NCI-H128 (cell line): ENCODE data around the gene ARHGAP26.
"Not testable (repeated sequence)": the region's sequence is repeated elsewhere in the genome, so short reads cannot be mapped to it uniquely, and the experiment has no call there.

Experiments used
- DNase-seq: peaks from one replicate; lab custom pipeline; 2025; ENCODE audit not compliant: unreplicated experiment; lab: John Stamatoyannopoulos, UW

ARHGAP26 gene

DNA sequence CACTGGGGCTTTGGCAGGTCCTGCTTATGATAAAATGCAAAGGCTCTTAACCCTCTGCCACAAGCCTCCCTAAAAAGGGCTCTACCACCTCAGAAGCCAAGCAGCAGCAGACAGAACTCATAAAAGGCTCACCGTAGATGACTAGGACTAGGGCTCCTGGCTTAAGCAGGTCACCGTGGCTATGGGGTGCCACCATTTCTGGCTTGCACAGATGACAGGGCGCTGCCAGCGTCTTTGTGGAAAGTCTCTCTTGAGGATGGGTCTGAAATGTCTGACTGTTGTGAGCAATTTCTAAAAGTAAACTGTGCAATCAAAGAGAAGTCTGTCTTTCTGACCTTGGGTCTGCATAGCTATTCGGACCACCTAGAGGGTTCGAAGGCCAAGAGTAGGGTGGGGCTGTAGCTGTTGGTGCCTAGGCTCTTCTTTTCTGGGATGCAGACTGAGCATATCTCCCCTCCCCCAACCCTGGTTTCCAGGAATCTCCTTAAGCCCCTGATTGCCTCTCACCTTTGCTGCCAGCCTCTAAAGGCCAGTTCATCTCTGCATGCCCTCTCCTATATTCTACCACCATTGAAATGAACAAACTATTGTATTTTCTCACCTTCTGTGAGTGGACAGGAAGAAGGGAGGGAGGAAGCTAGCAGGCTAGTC lies 307.4 kb downstream of the ARHGAP26 start:
- no peak for DNase-seq

DNA sequence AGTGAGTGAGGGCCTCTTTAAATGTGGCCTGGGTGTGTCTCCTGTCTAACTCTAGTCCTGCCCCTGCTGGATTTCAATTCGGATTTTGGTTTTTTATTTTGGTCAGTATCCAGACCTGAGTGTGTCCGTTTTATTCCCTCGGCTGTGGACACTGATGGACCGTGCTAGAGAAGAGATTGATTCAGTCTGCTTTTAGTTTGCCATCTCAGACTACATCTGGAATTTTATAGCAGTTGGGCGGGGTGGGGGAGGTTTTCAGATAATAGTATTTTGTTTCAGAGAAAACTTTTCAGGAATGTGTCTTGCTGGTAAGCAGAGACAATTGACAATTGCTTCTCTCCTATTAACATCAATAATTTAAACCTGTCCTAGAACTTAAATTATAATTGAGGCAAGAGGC lies 308.1 kb downstream of the ARHGAP26 start:
- no peak for DNase-seq

DNA sequence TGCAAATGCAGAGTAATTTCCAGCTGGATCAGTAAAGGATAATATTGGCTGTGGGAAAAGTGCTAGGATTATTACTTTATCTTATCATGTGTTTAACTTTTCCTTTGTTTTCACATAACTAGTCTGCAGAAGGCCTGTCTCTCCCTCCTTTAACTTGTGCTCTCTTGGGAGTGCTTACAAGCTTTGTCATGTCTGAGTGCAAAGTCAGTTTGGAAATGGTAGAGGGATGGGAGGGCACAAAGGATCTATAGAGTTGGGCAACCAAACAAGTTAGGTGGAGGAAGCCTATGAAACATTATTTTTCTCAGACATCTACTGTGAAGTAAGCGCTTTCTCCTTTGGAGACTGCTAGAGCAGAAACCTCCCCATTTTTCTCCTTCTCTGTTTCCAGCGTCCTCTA lies 308.8 kb downstream of the ARHGAP26 start:
- no peak for DNase-seq

DNA sequence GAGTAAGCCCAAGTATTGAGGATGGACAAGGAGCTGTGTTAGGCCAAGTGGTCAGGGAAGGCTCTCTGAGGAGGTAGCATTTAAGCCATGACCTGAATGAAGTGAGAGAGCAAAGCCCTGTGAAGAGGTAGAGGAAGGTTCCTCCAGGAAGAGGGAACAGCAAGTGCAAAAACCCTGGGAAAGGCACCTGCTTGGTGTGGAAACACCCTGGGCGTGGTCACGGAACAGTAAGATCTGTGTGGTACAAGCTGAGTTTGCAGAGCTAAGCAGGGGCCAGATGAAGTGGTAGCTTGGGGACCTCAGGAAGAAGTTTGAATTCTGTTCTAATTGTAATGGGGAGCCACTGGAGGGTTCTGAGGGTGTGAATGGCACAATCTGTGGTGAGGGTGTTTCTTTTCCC lies 310.2 kb downstream of the ARHGAP26 start:
- DNase-seq, result no peak

DNA sequence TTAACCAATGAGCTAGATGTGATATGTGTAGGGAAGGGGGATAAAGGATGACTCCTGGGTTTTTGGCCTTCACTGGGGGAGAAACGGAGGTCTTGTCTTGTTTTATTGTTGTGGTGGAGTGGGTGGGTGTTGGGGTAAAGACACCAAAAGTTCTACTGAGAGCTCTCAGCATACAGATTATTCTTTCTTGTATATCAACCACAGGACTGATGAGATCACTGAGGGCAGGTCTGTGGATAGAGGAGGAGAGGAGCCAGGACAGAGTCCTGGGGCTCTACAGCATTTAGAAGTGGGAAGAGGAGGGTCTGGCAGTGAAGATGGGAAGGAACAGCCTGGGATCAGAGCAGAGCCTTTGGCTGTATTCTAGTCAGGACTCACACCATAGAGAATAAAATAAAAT lies 310.8 kb downstream of the ARHGAP26 start:
- no peak for DNase-seq

DNA sequence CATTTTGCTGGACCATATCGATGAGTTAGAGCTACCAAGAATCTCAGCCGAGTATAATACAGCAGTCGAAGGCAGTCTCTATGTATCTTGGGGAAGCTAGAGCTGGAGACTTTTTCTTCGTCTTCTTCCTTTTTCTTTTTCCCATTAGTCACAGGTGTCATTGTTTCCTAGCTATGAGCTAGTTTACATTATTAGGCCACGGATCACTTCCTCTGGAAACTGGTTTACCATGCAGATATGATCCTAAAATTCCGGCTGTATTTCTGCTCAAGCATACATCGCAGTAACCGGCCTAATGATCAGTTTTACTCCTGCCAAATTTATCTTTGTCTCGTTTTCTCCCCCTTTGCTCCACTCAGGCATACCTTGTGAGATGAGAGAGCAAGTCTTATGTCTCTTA lies 312.8 kb downstream of the ARHGAP26 start:
- DNase-seq, result no peak

DNA sequence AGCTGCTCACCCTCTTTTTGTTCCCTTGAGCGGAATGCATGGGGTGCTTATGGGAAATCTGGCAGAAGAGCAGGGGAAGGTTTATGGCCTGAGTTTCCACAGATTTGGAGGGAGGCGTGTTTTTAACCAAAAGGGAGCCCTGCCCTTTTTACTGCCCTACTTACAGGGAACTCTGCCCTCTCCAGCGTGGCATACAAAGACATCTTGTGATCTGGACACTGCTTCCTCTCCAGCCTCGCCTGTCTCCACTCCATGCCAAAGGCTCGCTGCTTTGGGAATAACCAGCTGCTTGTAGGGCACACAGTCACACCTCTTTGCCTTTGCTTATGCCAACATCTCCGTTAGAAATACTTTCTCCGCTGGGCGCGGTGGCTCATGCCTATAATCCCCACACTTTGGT lies 314.2 kb downstream of the ARHGAP26 start:
- DNase-seq, result no peak

DNA sequence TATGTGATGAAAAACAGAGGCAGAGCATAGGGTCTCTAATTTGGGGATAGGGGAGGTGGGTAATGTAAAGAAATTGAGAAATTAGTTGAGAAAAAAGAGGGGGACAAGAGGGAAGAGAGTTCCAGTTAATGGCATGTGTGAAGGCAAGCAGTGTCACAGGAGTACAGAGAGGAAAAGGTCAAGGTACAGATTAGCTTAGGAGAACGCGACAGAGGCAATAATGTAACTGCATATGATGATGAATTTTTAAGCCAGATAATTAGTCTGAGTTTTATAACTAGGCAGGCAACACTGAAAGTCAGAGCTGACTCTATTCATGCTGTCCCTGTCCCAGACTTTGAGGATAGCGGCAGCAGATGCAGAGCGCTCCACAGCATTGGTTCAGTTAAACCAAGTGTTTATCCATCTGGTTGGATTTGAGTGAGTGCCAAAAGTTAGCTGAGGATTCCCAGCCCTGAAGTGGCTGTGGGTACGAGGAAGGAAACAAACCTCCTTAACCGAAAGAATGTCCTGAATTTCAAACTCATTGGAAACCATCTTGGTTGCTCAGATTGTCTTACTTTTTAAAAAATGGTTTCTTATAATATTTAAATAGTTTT lies 315.2 kb downstream of the ARHGAP26 start:
- no peak for DNase-seq

DNA sequence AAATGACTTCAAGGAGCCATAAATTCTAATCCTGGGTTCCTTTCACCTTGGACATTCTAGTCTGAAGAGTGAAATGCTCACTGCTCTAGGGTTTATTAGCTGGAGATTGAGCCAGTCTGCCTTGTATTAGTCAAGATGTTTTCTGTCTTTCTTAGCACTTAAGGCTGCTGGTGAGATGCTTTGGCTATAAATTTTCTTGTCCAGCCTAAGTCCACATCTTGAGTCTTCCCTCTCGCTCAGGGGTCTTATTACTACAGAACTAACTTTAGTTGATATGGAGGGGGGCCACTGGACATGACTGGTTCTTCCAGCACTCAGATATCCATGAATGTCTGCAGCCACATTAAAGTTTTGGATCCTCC lies 316.4 kb downstream of the ARHGAP26 start:
- DNase-seq, result no peak

DNA sequence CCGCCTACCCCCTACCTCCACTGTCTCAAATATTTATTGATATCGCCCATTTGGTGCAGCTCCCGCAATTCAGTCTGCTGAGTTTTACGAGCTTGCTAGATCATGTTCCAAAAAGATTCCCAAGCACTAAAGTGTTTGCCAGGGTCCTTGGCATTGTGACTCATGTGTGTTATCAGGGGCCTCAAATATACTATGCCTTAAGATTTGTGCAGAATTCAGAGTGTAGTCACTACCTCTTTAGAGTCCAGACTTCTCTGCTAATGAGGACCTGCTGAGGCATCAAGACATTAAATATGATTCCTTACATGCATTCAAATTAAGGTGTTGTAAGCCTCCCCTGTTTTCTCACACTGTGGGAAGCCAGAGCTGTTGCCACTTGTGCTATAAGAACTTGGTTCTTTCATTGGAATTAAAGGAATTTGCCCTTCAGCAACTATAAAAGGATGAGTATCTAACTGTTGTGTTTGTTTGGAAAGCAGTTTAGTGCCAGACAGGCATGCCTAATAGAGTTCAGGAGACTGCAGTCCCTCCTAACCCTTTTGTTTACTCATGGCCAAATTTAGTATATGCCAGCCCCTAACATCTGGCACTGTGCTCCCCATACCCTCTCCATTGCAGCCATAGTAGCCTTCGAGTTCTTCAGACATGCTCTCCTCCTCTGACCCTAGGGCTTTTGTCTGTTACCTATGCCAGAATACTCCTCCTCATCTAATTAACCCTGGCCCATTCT lies 316.9 kb downstream of the ARHGAP26 start:
- no peak for DNase-seq

DNA sequence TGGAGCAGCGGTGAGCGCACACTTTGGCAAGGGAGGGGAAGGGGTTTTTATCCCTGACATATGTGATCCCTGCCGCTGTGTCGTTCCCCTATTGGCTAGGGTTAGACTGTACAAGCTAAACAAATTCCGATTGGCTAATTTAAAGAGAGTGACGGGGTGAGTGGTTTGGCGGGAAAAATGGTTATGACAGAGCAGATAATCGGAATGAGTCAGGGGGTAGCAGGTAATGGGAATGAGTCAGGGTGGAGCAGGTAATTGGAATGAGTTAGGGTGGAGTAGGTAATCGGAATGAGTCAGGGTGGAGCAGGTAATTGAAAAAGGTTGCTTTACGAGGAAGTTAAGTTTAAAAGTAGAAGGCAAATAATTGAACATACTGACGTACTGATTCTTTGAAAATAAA lies 318.5 kb downstream of the ARHGAP26 start:
- DNase-seq, result not testable (repeated sequence)

DNA sequence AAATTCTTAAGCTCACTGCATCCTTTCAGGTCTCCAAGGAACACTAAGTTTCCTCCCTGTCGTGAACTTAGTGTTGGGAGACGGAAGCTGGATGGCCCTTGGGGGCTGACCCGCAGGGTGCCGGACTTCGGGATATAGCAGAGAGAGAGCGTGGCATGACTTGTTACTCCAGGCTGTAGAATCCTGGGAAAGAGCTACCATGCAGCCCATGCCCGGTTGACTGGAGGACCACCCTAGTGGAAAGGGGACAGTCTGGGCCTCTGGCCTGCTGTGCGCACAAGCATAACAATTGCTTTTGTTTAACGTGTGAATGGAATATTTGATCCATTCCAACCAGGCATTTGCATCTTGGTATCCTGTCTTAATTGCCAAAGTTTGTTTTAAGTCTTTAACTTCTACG lies 319.9 kb downstream of the ARHGAP26 start:
- DNase-seq, result not testable (repeated sequence)

DNA sequence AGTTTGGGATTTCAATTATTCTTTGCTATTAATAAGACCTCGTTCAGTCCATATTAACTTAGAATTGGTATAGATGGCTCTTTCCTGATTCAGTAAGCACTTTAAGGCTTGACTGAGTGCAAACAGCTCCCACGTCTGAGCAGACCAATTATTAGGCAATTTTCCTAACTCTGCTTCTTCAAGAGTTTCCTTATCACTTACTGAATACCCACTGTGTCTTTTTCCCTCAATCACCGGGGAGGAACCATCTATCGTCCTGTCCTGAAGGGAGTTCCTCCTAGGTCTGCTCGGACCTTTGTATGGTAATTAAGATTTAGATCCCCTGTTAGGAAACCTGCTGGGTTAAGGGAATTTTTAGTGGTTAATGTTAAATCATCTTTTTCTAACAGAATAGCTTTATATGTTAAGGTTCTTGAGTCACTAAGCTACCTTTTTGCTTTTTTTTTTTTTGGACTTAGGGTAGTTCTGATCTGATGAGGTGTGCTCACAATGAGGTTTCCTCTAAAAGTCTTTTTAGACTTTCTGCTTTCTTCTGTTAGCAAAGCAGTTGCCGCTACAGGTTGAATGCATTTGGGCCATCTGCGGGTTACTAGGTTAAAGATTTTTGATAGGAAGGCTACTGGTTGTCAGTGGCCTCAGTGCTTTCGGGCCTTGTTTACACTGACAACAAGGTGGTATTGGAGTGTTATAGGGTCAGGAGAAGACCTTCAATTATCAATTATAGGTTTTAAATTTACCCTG lies 322.7 kb downstream of the ARHGAP26 start:
- not testable (repeated sequence) for DNase-seq

DNA sequence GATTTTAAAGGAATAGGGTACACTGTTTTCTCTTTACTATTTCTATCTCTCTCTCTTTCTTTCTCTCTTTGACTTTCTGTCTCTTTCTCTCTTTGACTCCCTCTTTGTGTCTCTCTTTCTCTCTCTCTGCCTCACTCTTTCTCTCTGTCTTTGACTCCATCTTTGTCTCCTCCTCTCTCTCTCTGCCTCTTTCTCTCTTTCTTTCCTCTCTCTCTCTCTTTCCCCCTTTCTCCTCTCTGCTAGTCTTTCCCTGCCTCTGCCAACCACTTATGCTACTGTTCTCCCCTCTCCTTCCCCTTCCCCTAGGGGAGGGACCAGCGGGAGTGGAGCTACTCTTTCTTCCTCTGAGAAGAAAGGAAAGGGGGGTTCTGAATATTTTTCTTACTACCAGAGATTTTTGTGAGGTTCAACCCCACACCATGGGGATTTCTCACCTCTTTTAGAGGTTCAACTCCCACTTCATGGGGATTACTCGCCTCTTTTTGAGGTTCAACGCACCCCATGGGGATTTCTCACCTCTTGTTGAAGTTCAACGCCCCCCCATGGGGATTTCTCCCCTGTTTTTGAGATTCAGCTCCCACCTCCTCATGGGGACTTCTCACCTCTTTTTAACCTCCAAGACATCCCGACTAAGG lies 323.4 kb downstream of the ARHGAP26 start:
- no peak for DNase-seq

DNA sequence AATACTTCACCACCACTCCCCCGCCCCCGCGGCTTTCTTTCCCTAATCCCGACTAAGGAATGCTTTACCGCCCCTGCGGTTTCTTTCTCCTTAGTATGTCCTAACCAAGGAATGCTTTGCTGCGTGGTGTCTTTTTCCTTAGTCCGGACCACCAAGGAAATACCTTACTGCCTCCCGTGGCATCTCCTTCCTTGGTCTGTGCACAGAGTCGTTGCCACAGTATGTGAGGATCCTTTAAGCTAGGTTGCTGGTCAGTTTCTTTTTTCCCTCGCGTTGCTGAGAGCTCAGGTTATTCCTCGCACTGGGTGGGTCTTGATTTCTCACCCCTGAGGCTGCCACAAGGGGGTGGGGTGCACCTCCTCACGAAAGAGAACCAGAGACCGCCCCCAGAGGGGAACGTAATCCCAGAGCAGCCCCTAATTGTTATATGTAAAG lies 323.9 kb downstream of the ARHGAP26 start:
- no peak for DNase-seq

DNA sequence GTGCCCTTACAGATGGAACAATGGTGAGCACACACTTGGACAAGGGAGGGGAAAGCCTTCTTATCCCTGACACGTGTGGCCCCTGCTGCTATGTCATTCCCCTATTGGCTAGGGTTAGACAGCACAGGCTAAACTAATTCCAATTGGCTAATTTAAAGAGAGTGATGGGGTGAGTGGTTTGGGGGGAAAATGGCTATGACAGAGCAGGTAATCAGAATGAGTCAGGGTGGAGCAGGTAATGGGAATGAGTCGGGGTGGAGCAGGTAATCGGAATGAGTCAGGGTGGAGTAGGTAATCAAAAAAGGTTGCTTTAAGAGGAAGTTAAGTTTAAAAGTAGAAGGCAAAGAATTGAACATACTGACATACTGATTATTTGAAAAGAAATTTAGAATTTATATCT lies 324.4 kb downstream of the ARHGAP26 start:
- not testable (repeated sequence) for DNase-seq

DNA sequence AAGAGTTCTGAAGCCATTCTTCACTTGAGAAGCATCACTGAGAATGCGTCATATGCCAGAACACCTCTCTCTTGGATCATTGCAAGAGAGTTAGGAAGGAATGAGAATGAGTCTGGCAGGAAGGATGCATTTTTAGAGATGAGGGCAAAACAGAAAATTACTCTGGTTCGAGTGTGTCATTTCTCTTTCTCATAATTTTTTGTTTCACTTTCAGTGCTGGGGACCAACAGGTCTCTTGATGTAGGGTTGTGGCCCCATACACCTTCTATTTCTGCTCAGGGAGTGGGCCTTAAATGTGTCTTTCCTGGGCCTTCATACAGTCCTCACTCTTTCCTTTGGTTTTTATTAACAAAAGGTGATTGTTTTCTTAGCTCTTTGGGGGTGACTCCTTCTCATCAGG lies 330.9 kb downstream of the ARHGAP26 start:
- DNase-seq, result no peak

DNA sequence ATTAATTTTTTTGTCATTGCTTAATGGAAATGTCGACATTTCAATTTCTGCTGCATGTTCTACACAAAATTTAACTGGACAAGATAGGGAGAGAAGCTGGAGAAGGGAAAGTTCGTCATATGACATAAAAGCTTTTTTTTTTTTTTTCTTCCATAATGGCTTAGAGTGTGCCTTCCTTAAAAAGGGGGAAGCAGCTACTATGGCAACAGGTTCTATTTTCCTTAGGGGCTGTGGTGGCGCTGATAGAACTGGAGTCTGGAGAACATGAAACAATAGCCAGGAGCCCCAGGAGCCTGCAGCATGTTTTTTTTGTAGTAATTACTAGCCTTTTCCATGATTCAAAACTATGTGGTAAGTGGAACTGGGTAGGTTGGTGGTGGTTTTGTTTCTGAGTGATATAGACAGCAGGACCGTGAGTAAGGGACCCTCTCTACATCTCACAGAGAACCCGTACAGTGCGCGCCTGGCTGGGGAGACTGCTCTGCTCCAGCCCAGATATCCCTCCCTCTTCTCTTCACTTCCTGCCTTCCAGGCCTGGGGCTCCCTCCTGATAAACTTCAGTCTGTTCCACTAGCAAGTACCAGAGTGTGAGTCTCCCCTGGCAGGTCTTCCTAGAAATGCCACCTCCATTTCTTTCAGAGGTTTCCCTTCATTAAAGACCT lies 331.7 kb downstream of the ARHGAP26 start:
- no peak for DNase-seq

DNA sequence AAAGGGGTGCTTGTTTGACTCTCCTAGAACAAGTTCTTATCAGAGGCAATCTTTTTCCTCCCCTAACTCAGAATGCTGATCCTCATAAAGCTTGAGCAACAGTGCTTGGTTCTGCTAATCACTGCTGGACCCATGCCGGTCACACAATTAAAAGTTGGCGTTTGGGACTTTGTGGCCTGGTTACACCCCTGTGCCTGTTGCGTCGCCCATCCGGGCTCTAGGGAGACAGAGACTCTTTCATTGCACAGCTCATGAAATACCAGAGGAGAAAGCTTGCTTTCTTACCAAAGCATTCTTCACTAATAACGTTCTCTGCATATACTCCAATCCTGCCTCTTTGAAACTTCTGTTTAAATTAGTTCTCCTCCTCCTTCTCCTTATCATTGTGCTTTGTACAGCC lies 332.2 kb downstream of the ARHGAP26 start:
- no peak for DNase-seq

DNA sequence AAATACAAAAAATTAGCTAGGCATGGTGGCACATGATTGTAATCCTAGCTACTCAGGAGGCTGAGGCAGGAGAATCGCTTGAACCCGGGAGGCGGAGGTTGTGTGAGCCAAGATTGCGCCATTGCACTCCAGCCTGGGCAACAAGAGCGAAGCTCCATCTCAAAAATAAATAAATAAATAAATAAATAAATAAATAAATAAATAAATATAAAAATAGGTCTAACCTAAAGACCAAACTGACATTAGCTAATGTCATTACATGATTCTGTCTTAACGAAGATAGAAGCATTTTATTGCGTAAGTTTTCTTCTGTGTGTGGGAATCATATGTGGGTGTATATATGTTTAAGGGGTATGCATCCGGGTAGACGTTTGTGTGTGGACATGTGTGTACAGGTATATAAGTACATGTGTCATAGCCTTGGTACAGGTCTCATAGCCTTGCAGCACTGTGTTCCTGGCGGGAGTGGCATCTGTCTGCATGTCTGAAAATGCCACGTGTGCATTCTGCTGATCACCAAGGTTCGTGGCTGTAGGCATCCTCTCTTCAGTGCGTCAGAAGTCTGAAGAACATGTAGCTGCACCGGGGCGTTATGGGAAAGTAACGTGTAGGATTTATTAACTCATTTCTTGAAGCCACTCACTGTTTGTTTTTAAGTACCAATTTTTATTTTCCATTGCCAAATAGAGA lies 335.2 kb downstream of the ARHGAP26 start:
- DNase-seq, result no peak
